Endodermal cell (in vitro differentiated cells): ENCODE measurements around the gene ATP2A1. TPM values are rescaled to one million over a fixed set of nuclear protein-coding genes. Genes with fewer than 3 reads are reported as not detected.

Experiments used
- DNase-seq: peaks from one replicate; pipeline ENCODE4 v3.0.0-alpha.2; 2017
- H3K27ac ChIP-seq: 2 replicates; pipeline ENCODE4 v1.5.1; 2013; ENCODE audit warnings: mild to moderate bottlenecking, low read depth, low read length, moderate library complexity
- H3K27me3 ChIP-seq: 2 replicates; pipeline ENCODE4 v1.6.1; 2013; ENCODE audit warnings: mild to moderate bottlenecking, low read length, moderate library complexity; ENCODE audit not compliant: insufficient read depth, control insufficient read depth, poor library complexity, severe bottlenecking
- H3K36me3 ChIP-seq: 2 replicates; pipeline ENCODE4 v1.7.0; 2013; ENCODE audit warnings: mild to moderate bottlenecking, low read length, moderate library complexity; ENCODE audit not compliant: control insufficient read depth, insufficient read depth
- H3K4me1 ChIP-seq: one replicate; pipeline ENCODE4 v1.7.0; 2013; ENCODE audit warnings: low read length; ENCODE audit not compliant: control insufficient read depth, insufficient read depth
- H3K4me3 ChIP-seq: 2 replicates; pipeline ENCODE4 v1.5.1; 2013; ENCODE audit warnings: mild to moderate bottlenecking, low read length, moderate library complexity
- H3K9ac ChIP-seq: 2 replicates; pipeline ENCODE4 v1.6.1; 2013; ENCODE audit warnings: mild to moderate bottlenecking, low read length, moderate library complexity; ENCODE audit not compliant: poor library complexity, severe bottlenecking; ENCODE audit errors: extremely low read depth
- H3K9me3 ChIP-seq: 2 replicates; pipeline ENCODE4 v1.6.1; 2013; ENCODE audit warnings: mild to moderate bottlenecking, low read length, moderate library complexity; ENCODE audit not compliant: control insufficient read depth
- H3K27ac Mint-ChIP-seq: 2 replicates; pipeline ENCODE4 v1.8.0; 2020; ENCODE audit warnings: mixed read lengths
- H3K27me3 Mint-ChIP-seq: 2 replicates; pipeline ENCODE4 v1.8.0; 2021; ENCODE audit warnings: mild to moderate bottlenecking, mixed read lengths; ENCODE audit not compliant: insufficient read depth
- H3K36me3 Mint-ChIP-seq: 2 replicates; pipeline ENCODE4 v1.8.0; 2020; ENCODE audit warnings: low read depth, mixed read lengths
- H3K4me1 Mint-ChIP-seq: 2 replicates; pipeline ENCODE4 v1.8.0; 2020; ENCODE audit warnings: mixed read lengths
- H3K4me3 Mint-ChIP-seq: 2 replicates; pipeline ENCODE4 v1.8.0; 2020; ENCODE audit warnings: mild to moderate bottlenecking, moderate library complexity, mixed read lengths
- H3K9me3 Mint-ChIP-seq: 2 replicates; pipeline ENCODE4 v1.8.0; 2020; ENCODE audit warnings: mild to moderate bottlenecking, mixed read lengths
- WGBS, 2 experiments: methylation state at CpG; one replicate each; pipeline versions ENCODE4 v1.1.5 to v1.1.7; 2013; ENCODE audit warnings: missing lambda C conversion rate in 2 of 2, mixed read lengths in 1 of 2; ENCODE audit not compliant: insufficient coverage in 1 of 2, insufficient read length in 1 of 2; 5-methylcytosine and 5-hydroxymethylcytosine counted together
- total RNA-seq, 2 donors: library from RNA; stranded (reverse); fragmentation: NEBNext Ultra II Directional in 1 of 2; extraction: Animal tissue kit (Norgen Biotek cat#: 25700) in 1 of 2; gene quantifications; 2 replicates in 1 of 2; 3 replicates in 1 of 2; pipeline ENCODE4 v1.2.1, GENCODE V29; 2021
- TF ChIP-seq, protein P1 (sequence below): fragments of 200-600 bp; sonication (generic); conservative IDR thresholded peaks from 2 replicates; pipeline ENCODE4 v1.5.0; 2021; ENCODE audit warnings: antibody characterized with exemption, mild to moderate bottlenecking

ATP2A1 gene
- total RNA-seq, 2 donors from 2014 or later = 4.7 to 7.7 TPM

DNA sequence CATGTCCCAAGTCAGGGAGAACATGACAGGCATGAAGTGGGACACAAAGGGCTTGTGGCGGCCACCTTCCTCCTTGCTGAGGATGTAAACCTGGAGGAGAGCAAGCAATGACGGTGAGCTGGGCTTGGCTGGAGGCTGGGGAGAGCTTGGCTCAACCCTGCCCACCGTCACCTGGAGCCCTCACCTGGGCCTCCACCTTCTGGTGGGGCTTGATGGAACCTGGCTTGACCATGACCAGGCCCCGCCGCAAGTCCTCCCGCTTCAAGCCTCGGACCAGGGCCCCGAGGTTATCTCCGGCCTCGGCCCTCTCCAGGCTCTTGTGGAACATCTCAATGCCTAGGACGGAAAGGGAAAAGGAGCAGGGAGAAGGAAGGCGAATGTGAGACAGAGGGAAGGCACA lies 34.5 kb upstream of the ATP2A1 start:
- no peak overlapping the region for H3K27ac Mint-ChIP-seq
- no peak overlapping the region for H3K9ac ChIP-seq
- WGBS, 2 experiments = 94 to 98% methylated on average over 8 to 12 of the region's 12 CpGs
- no peak overlapping the region for H3K27ac ChIP-seq
- H3K27me3 Mint-ChIP-seq = no peaks in the 10 kb centered on the region
- H3K27me3 ChIP-seq = no peaks in the 10 kb centered on the region
- peaks cover 9% of the 10 kb centered on the region for H3K4me1 Mint-ChIP-seq
- H3K4me3 Mint-ChIP-seq = no peak overlapping the region
- no peaks in the 10 kb centered on the region for H3K9me3 ChIP-seq
- no peaks in the 10 kb centered on the region for H3K4me1 ChIP-seq
- TF ChIP-seq, protein P1, sequence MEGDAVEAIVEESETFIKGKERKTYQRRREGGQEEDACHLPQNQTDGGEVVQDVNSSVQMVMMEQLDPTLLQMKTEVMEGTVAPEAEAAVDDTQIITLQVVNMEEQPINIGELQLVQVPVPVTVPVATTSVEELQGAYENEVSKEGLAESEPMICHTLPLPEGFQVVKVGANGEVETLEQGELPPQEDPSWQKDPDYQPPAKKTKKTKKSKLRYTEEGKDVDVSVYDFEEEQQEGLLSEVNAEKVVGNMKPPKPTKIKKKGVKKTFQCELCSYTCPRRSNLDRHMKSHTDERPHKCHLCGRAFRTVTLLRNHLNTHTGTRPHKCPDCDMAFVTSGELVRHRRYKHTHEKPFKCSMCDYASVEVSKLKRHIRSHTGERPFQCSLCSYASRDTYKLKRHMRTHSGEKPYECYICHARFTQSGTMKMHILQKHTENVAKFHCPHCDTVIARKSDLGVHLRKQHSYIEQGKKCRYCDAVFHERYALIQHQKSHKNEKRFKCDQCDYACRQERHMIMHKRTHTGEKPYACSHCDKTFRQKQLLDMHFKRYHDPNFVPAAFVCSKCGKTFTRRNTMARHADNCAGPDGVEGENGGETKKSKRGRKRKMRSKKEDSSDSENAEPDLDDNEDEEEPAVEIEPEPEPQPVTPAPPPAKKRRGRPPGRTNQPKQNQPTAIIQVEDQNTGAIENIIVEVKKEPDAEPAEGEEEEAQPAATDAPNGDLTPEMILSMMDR = no peak
- DNase-seq = no peak
- no peaks in the 10 kb centered on the region for H3K9me3 Mint-ChIP-seq
- peaks cover 47% of the 10 kb centered on the region for H3K36me3 Mint-ChIP-seq
- peaks cover 32% of the 10 kb centered on the region for H3K36me3 ChIP-seq
- H3K4me3 ChIP-seq = no peak overlapping the region

DNA sequence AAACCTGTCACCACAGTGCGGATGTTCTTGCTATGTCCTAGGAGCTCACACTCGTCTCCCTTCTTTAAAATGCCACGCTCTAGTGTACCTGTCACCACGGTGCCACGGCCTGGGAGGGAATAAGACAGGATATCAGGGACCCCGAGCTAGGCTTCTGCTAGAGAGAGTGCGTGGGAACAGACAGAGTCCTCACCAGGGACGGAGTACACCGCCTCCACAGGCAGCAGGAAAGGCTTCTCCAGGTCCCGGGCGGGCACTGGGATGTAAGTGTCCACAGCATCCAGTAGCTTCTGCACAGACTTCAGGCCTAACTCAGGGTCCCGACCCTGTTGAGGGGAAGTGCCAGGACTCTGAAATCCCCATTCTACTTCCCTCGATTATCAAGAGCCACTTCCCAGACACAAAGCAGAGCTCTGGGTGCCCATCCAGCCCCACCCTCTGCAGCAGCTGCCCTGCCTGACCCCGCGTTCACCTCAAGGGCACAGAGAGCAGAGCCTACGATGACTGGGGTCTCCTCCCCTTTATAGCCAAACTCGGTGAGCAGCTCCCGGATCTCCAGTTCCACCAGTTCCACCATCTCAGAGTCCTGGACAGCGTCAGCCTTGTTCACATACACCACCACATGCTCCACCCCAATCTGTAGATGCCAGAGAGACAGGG lies 33.9 kb upstream of the ATP2A1 start:
- no peak overlapping the region for H3K27ac ChIP-seq
- no peak for DNase-seq
- no peak overlapping the region for H3K9ac ChIP-seq
- Mint-ChIP-seq H3K36me3 (peaks cover 43% of the 10 kb centered on the region), H3K27ac (peak overlapping the region; percentile 98), H3K9me3 (no peaks in the 10 kb centered on the region), H3K4me1 (peaks cover 9% of the 10 kb centered on the region), H3K4me3 (peak overlapping the region; percentile 96), H3K27me3 (no peaks in the 10 kb centered on the region)
- H3K36me3 ChIP-seq = peaks cover 28% of the 10 kb centered on the region
- no peak overlapping the region for H3K4me3 ChIP-seq
- TF ChIP-seq, protein P1 = no peak
- no peaks in the 10 kb centered on the region for H3K27me3 ChIP-seq
- no peaks in the 10 kb centered on the region for H3K9me3 ChIP-seq
- 93 to 97% methylated on average over 14 to 19 of the region's 19 CpGs for WGBS, 2 experiments
- no peaks in the 10 kb centered on the region for H3K4me1 ChIP-seq

DNA sequence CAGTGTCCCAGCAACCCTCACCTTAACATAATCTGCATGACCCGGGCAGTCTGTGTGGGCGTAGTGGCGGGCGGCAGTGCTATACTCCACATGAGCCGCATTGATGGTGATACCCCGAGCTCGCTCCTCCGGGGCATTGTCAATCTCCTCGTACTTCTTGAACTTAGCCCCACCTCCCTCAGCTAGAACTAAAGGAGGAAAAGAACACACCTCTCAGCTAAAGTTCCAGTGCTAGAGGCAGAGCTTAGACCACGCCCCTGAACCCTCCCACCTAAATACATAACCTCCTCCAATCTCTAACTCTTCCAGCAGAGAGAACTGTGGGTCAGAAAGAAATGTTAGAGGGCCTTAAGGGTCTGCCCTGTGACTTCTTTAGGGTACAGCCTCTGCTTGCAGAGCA lies 33.0 kb upstream of the ATP2A1 start:
- Histone ChIP-seq H3K9me3 (no peaks in the 10 kb centered on the region), H3K9ac (peak overlapping the region; percentile 82), H3K27me3 (no peaks in the 10 kb centered on the region), H3K4me1 (no peaks in the 10 kb centered on the region), H3K27ac (no peak overlapping the region), H3K4me3 (peak overlapping the region; percentile 87), H3K36me3 (peaks cover 28% of the 10 kb centered on the region)
- peak; percentile 64 for DNase-seq
- peaks cover 9% of the 10 kb centered on the region for H3K4me1 Mint-ChIP-seq
- H3K27me3 Mint-ChIP-seq = no peaks in the 10 kb centered on the region
- WGBS, 2 experiments = 70 to 77% methylated on average over 9 of the region's 10 CpGs
- TF ChIP-seq, protein P1 = no peak
- H3K4me3 Mint-ChIP-seq = peak overlapping the region; percentile 96
- H3K9me3 Mint-ChIP-seq = no peaks in the 10 kb centered on the region
- peaks cover 40% of the 10 kb centered on the region for H3K36me3 Mint-ChIP-seq
- peak overlapping the region; percentile 98 for H3K27ac Mint-ChIP-seq
